ENCODE data around the gene RNF113B. TPM values are rescaled to one million over a fixed set of nuclear protein-coding genes. Genes with fewer than 3 reads are reported as not detected.

RNF113B gene
- 0.69 TPM in 1 of 2 replicates, not detected in the other for polyA plus RNA-seq

DNA sequence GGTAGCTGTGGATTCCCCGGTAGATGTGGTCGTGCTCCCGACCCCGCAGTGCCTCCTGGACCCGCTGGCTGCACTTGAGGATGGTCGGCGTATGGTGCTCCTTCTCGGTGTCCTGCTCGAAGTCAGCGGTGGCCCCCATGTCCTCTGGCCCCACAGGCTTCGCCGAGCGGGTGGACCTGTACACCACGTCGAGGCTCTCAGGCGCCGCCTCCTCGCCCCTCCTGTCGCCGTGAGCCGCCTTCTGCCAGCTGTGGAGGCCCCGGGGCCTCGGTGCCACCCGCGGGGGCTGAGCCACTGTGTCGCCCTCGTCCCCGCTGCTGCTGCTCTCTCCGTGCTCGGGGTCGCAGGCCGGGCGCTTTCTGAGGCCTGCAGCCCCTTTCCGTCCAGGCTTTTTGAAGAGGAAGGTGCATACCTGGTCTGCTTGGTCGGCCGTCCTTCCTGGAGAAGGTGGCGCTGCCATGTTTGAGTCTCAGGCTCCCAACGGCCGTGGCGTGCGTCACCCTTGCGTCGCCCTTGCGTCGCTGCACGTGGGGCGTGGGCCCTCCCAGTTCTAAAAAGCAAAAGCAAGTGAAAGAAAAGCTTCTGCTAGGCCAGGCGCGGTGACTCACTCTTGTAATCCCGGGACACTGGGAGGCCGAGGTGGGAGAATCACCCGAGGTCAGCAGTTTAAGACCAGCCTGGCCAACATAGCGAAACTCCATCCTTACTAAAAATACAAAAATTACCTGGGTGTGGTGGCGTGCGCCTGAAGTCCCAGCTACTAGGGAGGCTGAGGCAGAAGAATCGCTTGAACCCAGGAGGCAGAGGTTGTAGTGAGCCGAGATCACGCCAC is at the start of gene RNF113B:
Gene RNF113B, minus strand, starts transcription at position 493 of the 832 bp plus-strand sequence. Its CDS starts 33 bp downstream, at position 460.

DNA sequence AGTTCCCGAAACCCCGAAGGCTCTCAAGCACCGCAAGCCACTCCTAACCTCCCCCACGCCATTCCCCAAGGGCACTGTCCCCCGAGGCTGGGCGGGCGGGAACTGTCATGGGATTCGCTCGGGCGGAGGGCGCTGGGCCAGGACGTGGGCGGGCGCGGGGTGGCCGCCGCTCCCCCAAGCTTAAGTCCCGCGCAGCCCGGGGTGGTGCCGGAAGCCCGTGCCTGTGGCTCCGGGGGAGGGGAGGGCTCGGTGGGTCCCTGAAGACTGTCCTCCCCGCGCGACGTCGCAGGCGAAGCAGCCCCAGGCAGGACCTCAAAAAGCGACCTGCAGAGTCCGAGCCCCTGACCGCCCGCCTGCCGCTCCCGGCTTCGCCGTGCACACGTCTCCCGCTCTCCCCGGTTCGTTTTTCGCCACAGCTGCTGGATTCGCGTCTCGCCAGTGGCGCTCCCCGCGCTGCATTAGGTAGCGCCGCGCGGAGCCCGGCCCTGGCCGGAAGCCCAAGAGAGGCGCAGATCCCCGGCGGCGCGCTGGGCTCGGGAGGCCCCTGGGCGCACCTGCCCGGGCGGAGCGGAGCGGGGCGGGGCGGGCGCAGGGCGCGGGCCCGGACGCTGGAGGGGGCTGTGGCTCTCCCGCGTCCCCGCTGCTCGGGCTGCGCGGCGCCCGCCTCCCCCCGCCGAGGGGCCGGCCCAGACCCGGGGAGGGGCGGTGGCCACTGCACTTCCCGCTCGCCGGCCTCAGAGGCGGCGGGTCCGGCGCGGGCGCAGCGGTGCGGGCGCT is 34.5 kb downstream of the RNF113B start, which contains the start of gene FARP1:
Gene FARP1, plus strand, starts transcription at position 715 of the 777 bp plus-strand sequence. CDS start 70,149 bp downstream, outside the sequence.

Other genes with a start within 250 kb of the RNF113B start
- 73.2 and 76.8 TPM in 2 replicates for gene IPO5, start 223.6 kb downstream of the RNF113B start, polyA plus RNA-seq
- gene FARP1, start 34.2 kb downstream of the RNF113B start, polyA plus RNA-seq: 4.8 and 19.4 TPM in 2 replicates

All from Purkinje cell (primary cell).